ENCODE data around the gene CADPS2. TPM values are rescaled to one million over a fixed set of nuclear protein-coding genes. Genes with fewer than 3 reads are reported as not detected.

The CADPS2 gene
- total RNA-seq, 1 donor from 2014 or later: 6.4 TPM

DNA sequence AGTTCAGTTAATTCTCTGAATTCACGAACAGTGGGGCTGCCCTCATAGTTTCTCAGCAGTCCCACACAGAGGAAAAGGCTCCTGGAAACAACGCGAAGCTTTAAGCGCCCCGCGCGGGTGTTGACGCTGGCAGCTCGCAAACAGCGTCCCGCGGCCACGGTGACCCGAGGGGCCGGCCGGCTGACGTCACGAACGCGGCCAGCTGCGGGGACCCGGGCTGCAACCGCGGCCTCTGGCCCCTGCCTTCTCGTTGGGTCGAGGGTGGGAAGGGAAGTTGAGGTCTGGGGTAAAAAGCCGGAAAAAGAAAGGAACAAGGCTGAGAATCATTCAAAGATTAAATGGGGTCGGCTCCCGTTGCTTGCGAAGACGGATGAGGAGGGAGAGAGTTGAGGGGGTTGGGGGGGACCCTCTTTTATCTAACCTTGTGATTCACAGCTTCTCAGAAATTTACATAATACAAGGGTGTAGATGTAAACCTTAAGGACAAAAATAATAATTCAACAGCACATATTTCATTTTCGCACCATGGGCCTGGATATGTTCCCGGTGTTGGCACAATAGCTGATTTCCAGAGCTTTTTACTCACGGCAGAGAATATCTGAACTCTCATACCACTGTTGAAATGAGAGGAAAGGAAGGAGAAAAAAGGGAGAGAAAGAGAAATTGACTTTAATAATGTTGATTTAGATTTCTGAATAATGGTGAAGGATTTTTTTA is 574.4 kb downstream of the CADPS2 start:
- Histone ChIP-seq H3K9ac (ENCODE audit: low read length) (no peak overlapping the region), H3K4me3 (ENCODE audit: insufficient read depth, low read depth, low read length) (no peak overlapping the region), H4K20me1 (ENCODE audit: insufficient read depth, low read length) (peaks cover 5% of the 10 kb centered on the region), H3K4me1 (ENCODE audit: insufficient read depth, low read length) (peaks cover 10% of the 10 kb centered on the region), H3K27ac (ENCODE audit: low read depth, low read length) (no peak overlapping the region), H3K36me3 (ENCODE audit: insufficient read depth, low read length) (no peaks in the 10 kb centered on the region), H3K4me2 (ENCODE audit: low read length) (peak overlapping the region; percentile 62), H3K27me3 (ENCODE audit: insufficient read depth, low read length) (peaks cover 98% of the 10 kb centered on the region), H3K9me3 (ENCODE audit: insufficient read depth, low read depth, low read length) (peaks cover 3% of the 10 kb centered on the region), H2AFZ (ENCODE audit: low read depth, low read length) (no peak overlapping the region), H3K79me2 (ENCODE audit: insufficient read depth, low read length) (no peaks in the 10 kb centered on the region)
- peaks cover 5% of the 10 kb centered on the region for H3K36me3 Mint-ChIP-seq (ENCODE audit: low read depth, unreplicated experiment)
- TF ChIP-seq, protein P1, sequence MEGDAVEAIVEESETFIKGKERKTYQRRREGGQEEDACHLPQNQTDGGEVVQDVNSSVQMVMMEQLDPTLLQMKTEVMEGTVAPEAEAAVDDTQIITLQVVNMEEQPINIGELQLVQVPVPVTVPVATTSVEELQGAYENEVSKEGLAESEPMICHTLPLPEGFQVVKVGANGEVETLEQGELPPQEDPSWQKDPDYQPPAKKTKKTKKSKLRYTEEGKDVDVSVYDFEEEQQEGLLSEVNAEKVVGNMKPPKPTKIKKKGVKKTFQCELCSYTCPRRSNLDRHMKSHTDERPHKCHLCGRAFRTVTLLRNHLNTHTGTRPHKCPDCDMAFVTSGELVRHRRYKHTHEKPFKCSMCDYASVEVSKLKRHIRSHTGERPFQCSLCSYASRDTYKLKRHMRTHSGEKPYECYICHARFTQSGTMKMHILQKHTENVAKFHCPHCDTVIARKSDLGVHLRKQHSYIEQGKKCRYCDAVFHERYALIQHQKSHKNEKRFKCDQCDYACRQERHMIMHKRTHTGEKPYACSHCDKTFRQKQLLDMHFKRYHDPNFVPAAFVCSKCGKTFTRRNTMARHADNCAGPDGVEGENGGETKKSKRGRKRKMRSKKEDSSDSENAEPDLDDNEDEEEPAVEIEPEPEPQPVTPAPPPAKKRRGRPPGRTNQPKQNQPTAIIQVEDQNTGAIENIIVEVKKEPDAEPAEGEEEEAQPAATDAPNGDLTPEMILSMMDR (IDR thresholded peaks at IDR 0.05; ENCODE audit: insufficient read depth, low read depth, low read length): no peak
- peak; percentile 40 for TF ChIP-seq EZH2 (IDR thresholded peaks at IDR 0.05; ENCODE audit: insufficient read depth, low read length)
- H3K4me3 Mint-ChIP-seq (ENCODE audit: unreplicated experiment): no peak overlapping the region
- DNase-seq (ENCODE audit: low read depth) (no peak), FAIRE-seq (no peak)
- H3K27ac Mint-ChIP-seq (ENCODE audit: unreplicated experiment): no peak overlapping the region
- peaks cover 84% of the 10 kb centered on the region for H3K27me3 Mint-ChIP-seq (ENCODE audit: low read depth, unreplicated experiment)
- H3K9me3 Mint-ChIP-seq (ENCODE audit: unreplicated experiment): peaks cover 4% of the 10 kb centered on the region
- H3K4me1 Mint-ChIP-seq (ENCODE audit: low read depth, unreplicated experiment): peaks cover 4% of the 10 kb centered on the region

DNA sequence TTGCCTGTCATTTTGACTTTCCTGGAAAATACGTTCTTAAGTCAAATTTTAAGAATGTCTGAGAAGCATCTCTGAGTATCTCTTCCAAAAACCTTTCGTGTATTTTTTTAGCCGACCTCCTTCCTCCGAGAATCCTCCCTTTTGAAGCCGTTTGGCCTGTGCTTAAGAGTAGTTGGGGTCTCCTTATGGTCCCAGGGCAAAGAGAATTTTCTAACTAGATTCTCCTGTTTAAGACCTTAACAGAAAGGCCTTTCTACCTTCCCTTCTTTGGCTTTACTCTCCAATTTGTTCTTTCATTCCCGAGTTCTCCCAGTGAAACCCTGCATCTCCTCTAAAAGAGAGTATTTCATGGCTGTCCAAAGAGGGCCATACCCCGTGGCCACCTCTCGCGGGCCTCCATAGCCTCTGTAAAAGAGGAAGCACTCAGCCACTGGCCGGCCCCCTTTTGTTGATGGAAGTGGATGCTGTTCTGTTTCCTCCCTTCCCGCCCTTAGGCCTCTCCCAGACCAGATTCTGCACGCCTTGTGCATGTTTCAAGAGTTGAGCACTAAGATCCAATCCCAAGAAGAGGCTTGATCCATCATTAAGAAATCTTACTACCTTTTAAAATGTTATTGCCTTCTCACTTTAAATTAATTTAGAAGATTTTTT is 575.1 kb downstream of the CADPS2 start:
- H3K79me2 ChIP-seq (ENCODE audit: insufficient read depth, low read length): no peaks in the 10 kb centered on the region
- peaks cover 10% of the 10 kb centered on the region for H4K20me1 ChIP-seq (ENCODE audit: insufficient read depth, low read length)
- no peak overlapping the region for H2AFZ ChIP-seq (ENCODE audit: low read depth, low read length)
- FAIRE-seq (no peak), DNase-seq (ENCODE audit: low read depth) (no peak)
- peak overlapping the region; percentile 88 for H3K4me2 ChIP-seq (ENCODE audit: low read length)
- Mint-ChIP-seq H3K36me3 (ENCODE audit: low read depth, unreplicated experiment) (peaks cover 5% of the 10 kb centered on the region), H3K27me3 (ENCODE audit: low read depth, unreplicated experiment) (peaks cover 84% of the 10 kb centered on the region), H3K4me1 (ENCODE audit: low read depth, unreplicated experiment) (peaks cover 4% of the 10 kb centered on the region), H3K4me3 (ENCODE audit: unreplicated experiment) (peak overlapping the region; percentile 74), H3K27ac (ENCODE audit: unreplicated experiment) (no peak overlapping the region), H3K9me3 (ENCODE audit: unreplicated experiment) (peaks cover 4% of the 10 kb centered on the region)
- no peak overlapping the region for H3K9ac ChIP-seq (ENCODE audit: low read length)
- no peaks in the 10 kb centered on the region for H3K36me3 ChIP-seq (ENCODE audit: insufficient read depth, low read length)
- H3K27me3 ChIP-seq (ENCODE audit: insufficient read depth, low read length): peaks cover 99% of the 10 kb centered on the region
- H3K4me1 ChIP-seq (ENCODE audit: insufficient read depth, low read length): peaks cover 10% of the 10 kb centered on the region
- TF ChIP-seq EZH2 (IDR thresholded peaks at IDR 0.05; ENCODE audit: insufficient read depth, low read length): no peak
- TF ChIP-seq, protein P1 (IDR thresholded peaks at IDR 0.05; ENCODE audit: insufficient read depth, low read depth, low read length): no peak
- H3K9me3 ChIP-seq (ENCODE audit: insufficient read depth, low read depth, low read length): peaks cover 3% of the 10 kb centered on the region
- no peak overlapping the region for H3K27ac ChIP-seq (ENCODE audit: low read depth, low read length)
- H3K4me3 ChIP-seq (ENCODE audit: insufficient read depth, low read depth, low read length): peak overlapping the region; percentile 61
